Calu3 (cell line): ENCODE measurements around the gene DDX31. TPM values are rescaled to one million over a fixed set of nuclear protein-coding genes. Genes with fewer than 3 reads are reported as not detected.

ENCODE experiments used
- BruUV-seq: library from RNA; stranded (reverse); fragments of 400-500 nt; replicated peaks from 2 replicates; lab custom pipeline; 2021; lab: Mats Ljungman, UMichigan
- CTCF ChIA-PET: fragments of 300-600 bp; sonication (Branson Sonifier 250); formaldehyde crosslinking; loops from one replicate; lab custom pipeline; 2022; ENCODE audit warnings: antibody characterized with exemption; lab: Charles Lee
- DNase-seq: peaks from one replicate; pipeline ENCODE4 v3.0.0; 2022
- H3K27ac Mint-ChIP-seq: one replicate; pipeline ENCODE4 v1.8.0; 2022; ENCODE audit warnings: mixed read lengths; ENCODE audit not compliant: unreplicated experiment
- H3K27me3 Mint-ChIP-seq: one replicate; pipeline ENCODE4 v1.8.0; 2022; ENCODE audit warnings: mixed read lengths; ENCODE audit not compliant: unreplicated experiment
- H3K36me3 Mint-ChIP-seq: one replicate; pipeline ENCODE4 v1.8.0; 2022; ENCODE audit warnings: mild to moderate bottlenecking, moderate library complexity, mixed read lengths; ENCODE audit not compliant: insufficient read depth, unreplicated experiment
- H3K4me1 Mint-ChIP-seq: one replicate; pipeline ENCODE4 v1.8.0; 2022; ENCODE audit warnings: mild to moderate bottlenecking, low read depth, mixed read lengths; ENCODE audit not compliant: unreplicated experiment
- H3K4me3 Mint-ChIP-seq: one replicate; pipeline ENCODE4 v1.8.0; 2022; ENCODE audit warnings: mild to moderate bottlenecking, low read depth, moderate library complexity, mixed read lengths; ENCODE audit not compliant: unreplicated experiment
- H3K9me3 Mint-ChIP-seq: one replicate; pipeline ENCODE4 v1.8.0; 2022; ENCODE audit warnings: low read depth, mixed read lengths; ENCODE audit not compliant: unreplicated experiment
- intact Hi-C: fragments of 100-400 bp; cut with micrococcal nuclease; formaldehyde crosslinking; loops from one replicate; pipeline ENCODE4 v1.10.0; 2022; ENCODE audit not compliant: unreplicated experiment
- total RNA-seq: library from RNA; stranded (reverse); gene quantifications from 2 replicates; pipeline ENCODE4 v1.2.3, GENCODE V29; 2022
- TF ChIP-seq, protein P1 (sequence below): fragments of 200-600 bp; IDR thresholded peaks from one replicate; pipeline ENCODE4 v1.8.0; 2022; ENCODE audit warnings: antibody characterized with exemption; ENCODE audit not compliant: unreplicated experiment

DDX31 gene
- total RNA-seq, 1 experiment from 2014 or later, result 18.4 TPM

- peaks cover 62% of the 10 kb centered on the region for H3K27me3 Mint-ChIP-seq
- CTCF ChIA-PET, result no interaction called here
- H3K4me3 Mint-ChIP-seq, result no peak overlapping the region
- intact Hi-C loops, result no loop called here
- no peaks in the 10 kb centered on the region for H3K9me3 Mint-ChIP-seq
- no peak overlapping the region for H3K27ac Mint-ChIP-seq
- DNase-seq, result no peak
- BruUV-seq, result no TSS peak
- no peaks in the 10 kb centered on the region for H3K4me1 Mint-ChIP-seq
- no peaks in the 10 kb centered on the region for H3K36me3 Mint-ChIP-seq
- TF ChIP-seq, protein P1, sequence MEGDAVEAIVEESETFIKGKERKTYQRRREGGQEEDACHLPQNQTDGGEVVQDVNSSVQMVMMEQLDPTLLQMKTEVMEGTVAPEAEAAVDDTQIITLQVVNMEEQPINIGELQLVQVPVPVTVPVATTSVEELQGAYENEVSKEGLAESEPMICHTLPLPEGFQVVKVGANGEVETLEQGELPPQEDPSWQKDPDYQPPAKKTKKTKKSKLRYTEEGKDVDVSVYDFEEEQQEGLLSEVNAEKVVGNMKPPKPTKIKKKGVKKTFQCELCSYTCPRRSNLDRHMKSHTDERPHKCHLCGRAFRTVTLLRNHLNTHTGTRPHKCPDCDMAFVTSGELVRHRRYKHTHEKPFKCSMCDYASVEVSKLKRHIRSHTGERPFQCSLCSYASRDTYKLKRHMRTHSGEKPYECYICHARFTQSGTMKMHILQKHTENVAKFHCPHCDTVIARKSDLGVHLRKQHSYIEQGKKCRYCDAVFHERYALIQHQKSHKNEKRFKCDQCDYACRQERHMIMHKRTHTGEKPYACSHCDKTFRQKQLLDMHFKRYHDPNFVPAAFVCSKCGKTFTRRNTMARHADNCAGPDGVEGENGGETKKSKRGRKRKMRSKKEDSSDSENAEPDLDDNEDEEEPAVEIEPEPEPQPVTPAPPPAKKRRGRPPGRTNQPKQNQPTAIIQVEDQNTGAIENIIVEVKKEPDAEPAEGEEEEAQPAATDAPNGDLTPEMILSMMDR, result no peak
These were observed 82.8 kb downstream of the DDX31 start for GRCh38 chr9:132586830-132587591.

- no peaks in the 10 kb centered on the region for H3K36me3 Mint-ChIP-seq
- no peaks in the 10 kb centered on the region for H3K4me1 Mint-ChIP-seq
- BruUV-seq, result no TSS peak
- no peak overlapping the region for H3K27ac Mint-ChIP-seq
- DNase-seq, result no peak
- CTCF ChIA-PET, result no interaction called here
- no peak overlapping the region for H3K4me3 Mint-ChIP-seq
- intact Hi-C loops, result no loop called here
- peaks cover 70% of the 10 kb centered on the region for H3K27me3 Mint-ChIP-seq
- TF ChIP-seq, protein P1, result no peak
- H3K9me3 Mint-ChIP-seq, result no peaks in the 10 kb centered on the region
These were observed 83.6 kb downstream of the DDX31 start for GRCh38 chr9:132585954-132586829.

- no peak overlapping the region for H3K27ac Mint-ChIP-seq
- DNase-seq, result no peak
- H3K9me3 Mint-ChIP-seq, result no peaks in the 10 kb centered on the region
- no TSS peak for BruUV-seq
- intact Hi-C loops, result no loop called here
- no peak overlapping the region for H3K4me3 Mint-ChIP-seq
- H3K27me3 Mint-ChIP-seq, result peaks cover 63% of the 10 kb centered on the region
- CTCF ChIA-PET, result no interaction called here
- H3K4me1 Mint-ChIP-seq, result no peaks in the 10 kb centered on the region
- TF ChIP-seq, protein P1, result no peak
- H3K36me3 Mint-ChIP-seq, result no peaks in the 10 kb centered on the region
These were observed 84.9 kb downstream of the DDX31 start for GRCh38 chr9:132584601-132585560.
